WERI-Rb-1 (cell line): Measurements from ENCODE around the gene JUNB.

ENCODE experiments used
- DNase-seq: peaks from one replicate; pipeline ENCODE4 v3.0.0-alpha.2; 2020
- H3K27ac ChIP-seq: fragments of 250-450 bp; sonication (Bioruptor Pico); 2 replicates; pipeline ENCODE4 v1.5.1; 2020; ENCODE audit warnings: mild to moderate bottlenecking, moderate library complexity
- H3K27me3 ChIP-seq: fragments of 250-450 bp; sonication (Bioruptor Pico); 2 replicates; pipeline ENCODE4 v1.5.1; 2021; ENCODE audit warnings: mild to moderate bottlenecking, low read depth, moderate library complexity; ENCODE audit not compliant: insufficient read depth, severe bottlenecking
- H3K36me3 ChIP-seq: fragments of 250-450 bp; sonication (Bioruptor Pico); 2 replicates; pipeline ENCODE4 v1.5.1; 2020; ENCODE audit warnings: mild to moderate bottlenecking, moderate library complexity
- H3K4me3 ChIP-seq: 2 replicates; pipeline ENCODE4 v1.5.1; 2011; ENCODE audit warnings: low read depth, mild to moderate bottlenecking, control low read depth, low read length
- H3K9me3 ChIP-seq: fragments of 250-450 bp; sonication (Bioruptor Pico); 2 replicates; pipeline ENCODE4 v1.5.1; 2021; ENCODE audit warnings: mild to moderate bottlenecking, moderate library complexity; ENCODE audit not compliant: severe bottlenecking
- CTCF ChIP-seq: IDR thresholded peaks from 2 replicates; pipeline ENCODE4 v1.5.1; 2011; ENCODE audit warnings: low read depth, mild to moderate bottlenecking, control low read depth, inconsistent platforms, low read length

JUNB gene

GRCh38 chr19:12838886-12839756, 47.8 kb downstream of the JUNB start:
- Histone ChIP-seq H3K27ac (peak overlapping the region; percentile 69), H3K27me3 (no peaks in the 10 kb centered on the region), H3K36me3 (peaks cover 31% of the 10 kb centered on the region), H3K4me3 (peak overlapping the region; percentile 88), H3K9me3 (no peaks in the 10 kb centered on the region)
- DNase-seq: no peak
- TF ChIP-seq CTCF: no peak

GRCh38 chr19:12840091-12841079, 49.1 kb downstream of the JUNB start:
- H3K4me3 ChIP-seq: no peak overlapping the region
- no peaks in the 10 kb centered on the region for H3K9me3 ChIP-seq

GRCh38 chr19:12841094-12841493, 49.8 kb downstream of the JUNB start:
- Histone ChIP-seq H3K27me3 (no peaks in the 10 kb centered on the region), H3K36me3 (peaks cover 34% of the 10 kb centered on the region), H3K27ac (no peak overlapping the region), H3K4me3 (no peak overlapping the region), H3K9me3 (no peaks in the 10 kb centered on the region)
- TF ChIP-seq CTCF: no peak
- DNase-seq: no peak

More at GRCh38 chr19:12840091-12841079, 49.1 kb downstream of the JUNB start:
- no peak overlapping the region for H3K27ac ChIP-seq
- peaks cover 34% of the 10 kb centered on the region for H3K36me3 ChIP-seq
- peak; percentile 85 for DNase-seq
- H3K27me3 ChIP-seq: no peaks in the 10 kb centered on the region
- TF ChIP-seq CTCF: no peak

GRCh38 chr19:12842511-12842910, 51.2 kb downstream of the JUNB start:
- no peak for DNase-seq
- no peak overlapping the region for H3K27ac ChIP-seq
- H3K36me3 ChIP-seq: peaks cover 38% of the 10 kb centered on the region
- H3K4me3 ChIP-seq: no peak overlapping the region
- H3K9me3 ChIP-seq: no peaks in the 10 kb centered on the region
- H3K27me3 ChIP-seq: no peaks in the 10 kb centered on the region
- TF ChIP-seq CTCF: no peak
